SHP77 treated with DMSO at 0.1 percent for 48 hours (cell line): ENCODE data around the gene FAM81A.
"Not testable (repeated sequence)": the region's sequence is repeated elsewhere in the genome, so short reads cannot be mapped to it uniquely, and the experiment has no call there.

Experiments
- DNase-seq: peaks from one replicate; lab custom pipeline; 2025; lab: John Stamatoyannopoulos, UW

Gene FAM81A

DNA sequence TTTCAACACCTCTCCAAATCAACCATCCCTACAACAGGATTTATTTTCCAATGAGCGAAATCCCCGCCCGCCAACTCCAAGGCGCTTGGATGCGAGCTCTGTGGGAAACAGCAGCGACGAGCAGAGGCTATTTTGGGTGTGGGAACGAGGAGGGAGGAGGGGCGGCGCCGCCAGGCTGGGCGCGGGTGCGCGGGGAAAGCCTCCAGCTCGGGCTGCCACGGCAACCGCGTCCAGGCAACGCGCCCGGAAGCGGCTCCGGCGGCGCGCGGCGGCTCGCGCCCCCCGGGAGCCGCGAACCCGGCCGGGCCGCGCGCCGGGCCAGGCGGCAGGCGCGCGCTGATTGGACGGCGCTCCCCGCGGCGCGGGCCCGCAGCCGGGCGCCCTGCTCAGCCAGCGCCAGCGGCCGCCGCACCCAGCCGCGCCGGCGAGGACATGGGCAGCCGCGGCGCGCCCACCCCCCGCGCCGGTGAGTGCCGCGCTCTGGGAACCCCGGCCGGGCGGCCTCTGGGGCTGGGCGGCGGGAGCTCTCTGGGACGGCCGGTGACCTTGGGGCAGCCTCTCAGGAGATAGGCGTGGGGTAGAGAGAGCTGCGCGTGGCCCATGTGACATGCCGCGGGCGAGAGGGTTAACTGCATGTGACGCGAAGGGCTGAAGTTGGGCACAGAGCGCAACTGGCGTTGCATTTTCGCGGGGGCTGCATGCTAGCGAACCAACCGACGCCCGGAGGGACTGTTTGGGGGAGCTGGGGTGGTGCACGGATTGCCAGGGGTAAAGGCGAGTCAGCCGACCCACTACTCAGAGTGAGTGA is at the start of gene FAM81A:
Gene FAM81A, plus strand, starts transcription at position 370 of the 808 bp plus-strand sequence. CDS start 20,441 bp downstream, outside the sequence.
- DNase-seq = no peak

DNA sequence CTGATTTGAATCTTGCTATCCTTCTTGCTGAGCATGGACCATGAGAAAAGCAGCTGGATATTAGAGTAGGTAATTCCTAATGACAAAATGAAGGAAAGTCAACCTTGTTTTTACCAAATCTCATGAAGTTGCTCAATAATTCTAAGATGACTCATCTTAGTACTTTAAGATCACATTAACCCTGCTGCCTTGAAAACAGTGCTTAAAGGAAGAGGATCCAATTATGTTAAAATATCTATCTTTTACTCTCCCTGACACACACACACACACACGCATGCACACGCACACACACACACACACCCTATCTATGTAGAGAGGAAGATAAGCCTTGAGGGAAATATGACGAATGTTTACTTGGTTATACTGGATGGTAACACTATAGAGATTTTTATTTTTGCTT is 49.3 kb upstream of the FAM81A start:
- no peak for DNase-seq

DNA sequence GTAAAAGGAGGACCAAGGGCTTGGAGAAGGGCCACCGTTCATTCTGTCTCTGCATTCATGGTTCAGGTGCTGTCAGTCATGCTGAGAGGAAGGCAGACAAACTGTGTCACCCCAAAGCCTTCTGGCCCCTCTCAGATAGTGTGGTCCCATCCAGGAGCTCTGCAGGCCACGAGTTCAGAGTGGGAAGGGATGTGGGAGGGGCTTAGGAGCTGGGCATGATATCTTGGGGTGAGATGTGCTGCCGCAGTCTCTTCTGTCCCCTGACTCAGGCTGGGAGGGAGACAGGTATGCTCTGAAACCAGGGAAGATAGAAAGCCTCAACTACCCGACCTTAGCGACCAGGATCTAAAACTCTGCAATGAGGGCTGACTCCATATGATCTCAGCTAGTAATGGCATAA is 45.7 kb upstream of the FAM81A start:
- no peak for DNase-seq

DNA sequence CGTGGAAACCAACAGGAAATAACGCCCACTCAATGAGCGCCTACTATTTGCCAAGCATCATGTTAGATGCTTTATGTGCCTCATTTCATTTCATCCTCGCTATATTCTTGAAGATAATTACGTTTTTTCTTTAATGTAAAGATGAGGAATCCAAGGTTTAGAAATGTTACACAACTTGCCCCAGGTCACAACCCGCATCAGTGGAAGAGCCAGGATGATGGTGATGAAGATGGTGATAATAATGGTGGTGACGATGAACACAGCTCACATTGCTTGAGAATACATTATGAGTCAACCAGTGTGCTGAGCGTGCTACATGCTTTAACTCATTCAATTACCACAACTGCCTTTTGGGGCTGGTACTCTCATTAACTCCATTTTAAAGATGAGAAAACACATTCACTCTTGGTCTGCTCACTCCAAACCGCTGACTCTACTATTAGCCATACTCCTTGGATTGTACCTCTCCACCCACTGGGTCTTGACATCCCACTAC is 43.8 kb upstream of the FAM81A start:
- DNase-seq = no peak

- DNase-seq = no peak
Measured at GRCh38 chr15:59396211-59396610, 41.8 kb upstream of the FAM81A start.

GRCh38 chr15:59396679-59397078 is 41.3 kb upstream of the FAM81A start:
- DNase-seq = no peak

DNA sequence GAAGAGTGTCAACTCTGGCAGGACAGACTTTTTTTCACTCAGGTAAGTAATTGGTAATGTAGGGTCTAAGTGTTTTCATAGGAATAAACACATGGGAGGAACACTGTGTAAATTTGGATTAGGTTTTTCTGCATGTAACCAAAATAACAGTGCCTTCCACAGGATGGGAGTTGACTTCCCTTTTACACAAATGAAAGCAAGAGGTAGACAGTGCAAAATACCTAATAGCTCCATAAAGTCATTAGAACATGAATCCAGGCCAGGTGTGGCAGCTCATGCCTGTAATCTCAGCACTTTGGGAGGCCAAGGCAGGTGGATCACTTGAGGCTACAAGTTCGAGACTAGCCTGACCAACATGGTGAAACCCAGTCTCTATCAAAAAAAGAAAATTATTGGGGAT is 39.8 kb upstream of the FAM81A start:
- no peak for DNase-seq

DNA sequence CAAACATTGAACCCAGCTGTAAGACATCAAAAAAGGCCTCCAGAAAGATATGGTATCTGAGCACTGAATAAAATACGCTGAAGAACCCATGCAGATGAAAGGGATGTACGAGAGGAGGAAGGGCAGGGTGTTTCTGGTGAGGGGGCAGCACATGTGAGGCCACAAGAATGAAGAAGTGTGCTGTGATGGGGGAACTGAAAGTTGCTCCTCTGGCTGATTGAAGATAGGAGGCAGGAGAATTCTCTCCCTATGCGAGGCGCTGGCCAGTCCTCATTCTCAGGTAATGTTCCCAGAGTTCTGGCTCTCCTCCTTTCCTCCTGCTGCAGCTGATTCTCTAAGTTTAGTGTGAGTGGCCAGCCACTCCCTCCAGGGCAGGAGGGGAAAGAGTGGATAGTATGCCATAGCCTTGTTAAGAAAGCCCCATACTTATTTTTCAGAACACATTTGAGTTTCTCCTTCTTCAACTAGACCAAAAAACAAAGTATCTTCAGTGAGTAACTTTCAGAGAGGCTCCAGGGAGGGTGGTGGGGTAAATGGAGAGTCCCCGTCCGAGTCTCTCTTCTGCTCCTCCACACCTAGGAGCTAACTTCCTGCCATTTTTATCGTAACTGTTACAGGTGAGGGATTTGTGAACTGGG is 38.4 kb upstream of the FAM81A start:
- DNase-seq = no peak

GRCh38 chr15:59400103-59400813 is 37.7 kb upstream of the FAM81A start:
- no peak for DNase-seq

DNA sequence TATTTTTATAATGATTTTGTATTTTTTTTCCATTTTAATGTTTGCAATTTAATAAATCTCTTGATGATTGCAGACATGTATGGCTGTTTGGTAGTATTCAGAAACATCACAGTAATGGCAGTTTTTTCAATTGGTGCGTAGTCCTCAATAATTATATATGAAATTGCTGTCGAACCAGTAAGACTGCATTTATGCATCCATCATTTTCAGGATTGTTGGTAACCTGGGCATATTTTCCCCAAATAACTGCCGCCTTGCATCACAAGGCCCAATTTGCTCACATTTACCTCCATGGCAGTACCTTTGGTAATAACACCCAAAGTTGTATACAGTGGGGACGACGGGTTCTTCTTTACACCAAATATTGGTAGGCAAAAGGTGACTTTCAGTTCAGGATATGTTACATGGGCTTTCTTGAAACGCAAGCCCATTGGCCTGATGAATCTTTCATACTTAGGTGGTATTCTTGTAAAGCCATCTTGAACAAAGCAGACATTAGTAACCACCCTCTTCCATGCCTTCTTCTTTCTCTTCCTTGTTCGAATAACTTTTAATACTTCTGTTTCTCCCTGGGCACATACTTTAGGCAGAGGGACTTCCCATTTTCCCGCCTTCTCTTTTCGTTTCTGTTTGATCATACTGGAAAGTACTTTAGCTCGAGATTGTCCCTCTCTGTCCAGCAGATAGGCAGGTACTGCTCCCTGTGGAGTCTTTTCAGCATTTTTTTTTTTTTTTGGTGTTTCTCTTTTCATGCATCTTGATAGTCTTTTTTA is 36.7 kb upstream of the FAM81A start:
- DNase-seq = not testable (repeated sequence)

GRCh38 chr15:59401824-59402569 is 36.0 kb upstream of the FAM81A start:
- DNase-seq = no peak

DNA sequence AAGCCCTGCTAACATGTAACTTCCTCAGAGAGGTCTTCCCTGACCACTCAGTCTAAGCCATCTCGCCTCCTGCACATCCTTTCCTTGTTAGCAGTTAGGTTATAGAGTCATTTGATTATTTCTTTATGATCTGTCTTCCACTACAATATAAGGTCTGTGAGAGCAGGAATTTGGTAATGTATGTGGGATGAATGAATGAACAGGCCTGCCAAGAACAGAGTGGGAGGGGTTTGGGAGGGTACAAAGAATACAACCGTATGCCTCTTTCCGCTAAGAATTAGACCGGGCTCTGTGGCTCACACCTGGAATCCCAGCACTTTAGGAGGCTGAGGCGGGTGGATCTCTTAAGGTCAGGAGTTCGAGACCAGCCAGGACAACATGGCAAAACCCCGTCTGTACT is 32.9 kb upstream of the FAM81A start:
- no peak for DNase-seq

GRCh38 chr15:59406446-59406845 is 31.5 kb upstream of the FAM81A start:
- DNase-seq = no peak

DNA sequence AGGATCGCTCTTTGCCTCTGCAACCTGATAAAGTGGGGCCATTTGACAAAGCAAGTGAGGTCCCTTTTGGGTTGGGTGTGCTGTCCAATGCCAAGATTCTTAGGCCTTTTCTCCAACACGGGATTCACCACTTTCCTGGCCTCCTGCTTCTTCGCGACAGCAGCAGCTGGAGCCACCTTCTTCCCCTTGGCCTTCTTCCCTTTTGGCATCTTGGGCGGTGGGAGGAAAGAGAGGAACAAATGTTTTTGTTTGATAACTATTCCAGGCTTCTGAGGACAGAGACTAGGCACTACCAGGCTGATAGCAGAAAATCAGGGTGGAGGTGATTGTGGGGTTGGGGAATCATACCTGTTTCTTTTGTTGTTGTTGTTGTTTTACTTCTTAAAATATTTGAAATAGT is 30.0 kb upstream of the FAM81A start:
- no peak for DNase-seq

DNA sequence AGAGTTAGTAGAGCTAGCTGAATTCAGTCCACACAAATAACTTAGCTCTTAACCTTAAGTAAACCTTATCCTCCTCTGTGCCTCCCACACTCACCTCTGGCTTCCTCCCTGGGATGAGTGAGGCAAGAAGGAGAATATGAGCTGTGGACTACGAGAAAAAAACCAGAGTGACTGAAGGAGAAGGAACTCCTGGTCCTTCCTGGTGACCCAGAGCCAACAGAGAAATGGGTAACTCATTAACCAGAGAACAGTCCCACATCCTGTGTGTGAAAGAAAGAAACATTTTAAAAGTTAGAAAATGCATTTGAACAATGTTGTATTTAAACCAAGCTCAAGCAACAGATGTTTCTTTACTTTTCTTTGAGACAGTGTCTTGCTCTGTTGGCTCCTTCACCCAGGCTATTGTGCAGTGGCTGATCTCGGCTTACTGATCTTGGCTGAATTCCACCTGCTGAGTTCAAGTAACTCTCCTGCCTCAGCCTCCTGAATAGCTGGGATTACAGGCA is 27.5 kb upstream of the FAM81A start:
- DNase-seq = no peak

DNA sequence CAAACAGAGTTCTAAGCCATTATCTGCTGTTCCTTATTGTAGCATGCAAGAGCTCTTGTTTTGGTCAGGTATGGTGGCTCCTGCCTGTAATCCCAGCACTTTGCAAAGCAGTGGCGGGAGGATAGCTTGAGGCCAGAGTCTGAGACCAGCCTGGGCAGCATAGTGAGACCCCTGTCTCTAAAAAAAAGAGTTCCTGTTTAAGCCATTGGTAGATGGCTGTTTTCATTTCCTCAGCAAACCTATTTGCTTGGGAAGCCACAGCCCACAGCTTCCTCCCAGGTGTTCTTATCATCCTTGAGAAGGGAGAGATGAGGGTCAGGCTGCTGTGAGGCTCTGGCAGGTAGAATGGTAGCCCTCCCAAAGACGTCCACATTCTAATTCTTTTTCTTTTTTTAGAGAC is 24.4 kb upstream of the FAM81A start:
- no peak for DNase-seq

GRCh38 chr15:59416816-59417215 is 21.2 kb upstream of the FAM81A start:
- DNase-seq = no peak

DNA sequence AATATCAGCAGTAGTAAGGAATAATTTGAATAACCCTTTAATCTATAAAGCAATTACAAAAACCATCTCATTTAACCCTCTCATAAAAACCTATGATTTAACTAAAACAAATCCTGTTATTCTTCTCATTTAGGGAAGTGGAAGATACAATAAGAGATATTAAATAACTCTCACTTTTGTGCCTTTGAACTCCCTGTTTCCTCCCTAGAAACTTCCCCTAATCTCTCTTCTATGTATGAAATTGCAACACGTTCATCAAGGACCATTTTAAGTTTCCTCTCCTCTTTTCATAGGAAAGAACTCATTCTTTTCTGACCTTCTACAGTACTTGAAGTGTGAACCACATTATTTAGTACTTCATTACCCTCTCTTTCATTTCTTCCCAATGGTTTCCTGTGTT is 18.8 kb upstream of the FAM81A start:
- DNase-seq = no peak

- DNase-seq = no peak
Measured at GRCh38 chr15:59420108-59420507, 17.9 kb upstream of the FAM81A start.

DNA sequence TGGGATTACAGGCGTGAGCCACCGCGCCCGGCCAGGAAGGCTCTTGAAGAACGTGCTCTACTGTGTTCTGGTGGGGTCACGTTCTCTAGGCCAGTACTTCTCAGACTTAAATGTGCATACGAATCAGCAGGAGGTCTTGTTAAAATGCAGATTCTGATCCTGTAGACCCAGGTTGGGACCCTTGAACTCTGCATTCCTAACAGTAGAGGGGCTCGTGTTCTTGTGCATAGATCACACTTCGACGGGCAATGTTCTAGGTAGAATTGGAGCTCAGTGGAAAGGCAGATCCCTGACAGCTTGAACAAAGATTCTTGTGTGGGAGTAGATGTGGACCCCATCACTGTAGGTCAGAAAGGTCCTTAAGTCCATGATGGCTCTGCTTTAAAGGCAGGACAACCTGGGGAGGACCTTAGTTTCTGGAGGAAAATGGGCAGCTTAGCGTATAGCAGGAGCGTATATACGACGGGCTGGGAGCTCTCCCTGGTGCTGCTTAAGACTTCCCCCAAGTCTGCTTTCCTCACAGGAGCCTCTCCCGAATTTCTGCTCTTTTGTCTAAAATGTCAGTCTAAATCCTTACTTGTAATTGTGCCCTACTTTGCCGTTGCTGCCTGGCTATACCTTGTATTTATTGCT is 16.9 kb upstream of the FAM81A start:
- DNase-seq = no peak

GRCh38 chr15:59424616-59425015 is 13.4 kb upstream of the FAM81A start:
- DNase-seq = no peak
